ENCODE results near the gene ANP32E. TPM values are rescaled to one million over a fixed set of nuclear protein-coding genes. Genes with fewer than 3 reads are reported as not detected.
"Not testable (repeated sequence)": the region's sequence is repeated elsewhere in the genome, so short reads cannot be mapped to it uniquely, and the experiment has no call there.

ANP32E gene
- total and polyA plus RNA-seq, 2 experiments from 2014 or later: 14.4 to 55.2 TPM

- in situ Hi-C loops (cut with MboI): no loop called here
- no peak for DNase-seq
- TF ChIP-seq EZH2phosphoT487 (IDR thresholded peaks at IDR 0.05; ENCODE audit: insufficient read depth, low read depth) (no peak), EZH2 (IDR thresholded peaks at IDR 0.05; ENCODE audit: insufficient read depth, poor library complexity, severe bottlenecking) (no peak)
- Histone ChIP-seq H3K4me2 (ENCODE audit: unreplicated experiment) (no peak overlapping the region), H3K9me3 (ENCODE audit: low read depth) (no peaks in the 10 kb centered on the region), H3K9ac (no peak overlapping the region), H3K79me2 (ENCODE audit: insufficient read depth) (peaks cover 41% of the 10 kb centered on the region), H3K4me1 (ENCODE audit: insufficient read depth) (no peaks in the 10 kb centered on the region), H3K9me2 (ENCODE audit: insufficient read depth) (no peaks in the 10 kb centered on the region), H3K27me3 (replicated peaks; ENCODE audit: insufficient read depth) (no peaks in the 10 kb centered on the region), H4K20me1 (ENCODE audit: insufficient read depth) (no peaks in the 10 kb centered on the region), H3K4me3 (no peak overlapping the region), H3F3A (ENCODE audit: insufficient read depth) (no peaks in the 10 kb centered on the region), H3K27ac (no peak overlapping the region), H3K36me3 (ENCODE audit: low read depth) (peaks cover 25% of the 10 kb centered on the region), H2AFZ (no peak overlapping the region)
These were observed 8.7 kb downstream of the ANP32E start for GRCh38 chr1:150227228-150227627.

GRCh38 chr1:150226486-150226885 lies 9.4 kb downstream of the ANP32E start:
- H3K36me3 ChIP-seq (ENCODE audit: low read depth): peaks cover 25% of the 10 kb centered on the region
- 45 to 50% methylated on average over 2 of the region's 2 CpGs for WGBS, 2 experiments (ENCODE audit: low coverage in 1 of 2, low lambda C conversion rate in 2 of 2, missing lambda C conversion rate in 2 of 2)
- no peaks in the 10 kb centered on the region for H3K9me3 ChIP-seq (ENCODE audit: low read depth)
- peaks cover 33% of the 10 kb centered on the region for H3K79me2 ChIP-seq (ENCODE audit: insufficient read depth)
- no peak overlapping the region for H3K4me3 ChIP-seq
- H2AFZ ChIP-seq: no peak overlapping the region
- no peaks in the 10 kb centered on the region for H3F3A ChIP-seq (ENCODE audit: insufficient read depth)
- no peaks in the 10 kb centered on the region for H3K4me1 ChIP-seq (ENCODE audit: insufficient read depth)
- H3K4me2 ChIP-seq (ENCODE audit: unreplicated experiment): no peak overlapping the region
- H3K9ac ChIP-seq: no peak overlapping the region
- no peak for DNase-seq
- TF ChIP-seq EZH2phosphoT487 (IDR thresholded peaks at IDR 0.05; ENCODE audit: insufficient read depth, low read depth) (no peak), EZH2 (IDR thresholded peaks at IDR 0.05; ENCODE audit: insufficient read depth, poor library complexity, severe bottlenecking) (no peak)
- H3K27me3 ChIP-seq (replicated peaks; ENCODE audit: insufficient read depth): no peaks in the 10 kb centered on the region
- H4K20me1 ChIP-seq (ENCODE audit: insufficient read depth): no peaks in the 10 kb centered on the region
- in situ Hi-C loops (cut with MboI): no loop called here
- H3K27ac ChIP-seq: no peak overlapping the region
- no peaks in the 10 kb centered on the region for H3K9me2 ChIP-seq (ENCODE audit: insufficient read depth)

GRCh38 chr1:150225546-150225945 lies 10.4 kb downstream of the ANP32E start:
- Histone ChIP-seq H3K27me3 (replicated peaks; ENCODE audit: insufficient read depth) (no peaks in the 10 kb centered on the region), H4K20me1 (ENCODE audit: insufficient read depth) (no peaks in the 10 kb centered on the region), H3K4me1 (ENCODE audit: insufficient read depth) (no peaks in the 10 kb centered on the region), H3K36me3 (ENCODE audit: low read depth) (peaks cover 26% of the 10 kb centered on the region), H3K4me2 (ENCODE audit: unreplicated experiment) (no peak overlapping the region), H3K9me3 (ENCODE audit: low read depth) (no peaks in the 10 kb centered on the region), H3K79me2 (ENCODE audit: insufficient read depth) (peaks cover 24% of the 10 kb centered on the region), H3K4me3 (no peak overlapping the region), H3F3A (ENCODE audit: insufficient read depth) (no peaks in the 10 kb centered on the region), H3K9me2 (ENCODE audit: insufficient read depth) (no peaks in the 10 kb centered on the region), H3K27ac (no peak overlapping the region), H2AFZ (no peak overlapping the region), H3K9ac (no peak overlapping the region)
- TF ChIP-seq EZH2phosphoT487 (IDR thresholded peaks at IDR 0.05; ENCODE audit: insufficient read depth, low read depth) (no peak), EZH2 (IDR thresholded peaks at IDR 0.05; ENCODE audit: insufficient read depth, poor library complexity, severe bottlenecking) (no peak)
- WGBS, 2 experiments (ENCODE audit: low coverage in 1 of 2, low lambda C conversion rate in 2 of 2, missing lambda C conversion rate in 2 of 2): 100% methylated on average over 1 of the region's 1 CpG
- no peak for DNase-seq
- in situ Hi-C loops (cut with MboI): no loop called here

- H3K4me1 ChIP-seq (ENCODE audit: insufficient read depth): no peaks in the 10 kb centered on the region
- TF ChIP-seq EZH2phosphoT487 (IDR thresholded peaks at IDR 0.05; ENCODE audit: insufficient read depth, low read depth): no peak
- no peak for TF ChIP-seq EZH2 (IDR thresholded peaks at IDR 0.05; ENCODE audit: insufficient read depth, poor library complexity, severe bottlenecking)
- H3K9ac ChIP-seq: no peak overlapping the region
- H3F3A ChIP-seq (ENCODE audit: insufficient read depth): no peaks in the 10 kb centered on the region
- no peak for DNase-seq
- no peak overlapping the region for H3K4me3 ChIP-seq
- no peaks in the 10 kb centered on the region for H3K9me3 ChIP-seq (ENCODE audit: low read depth)
- peaks cover 30% of the 10 kb centered on the region for H3K36me3 ChIP-seq (ENCODE audit: low read depth)
- peaks cover 18% of the 10 kb centered on the region for H3K79me2 ChIP-seq (ENCODE audit: insufficient read depth)
- no peaks in the 10 kb centered on the region for H3K27me3 ChIP-seq (replicated peaks; ENCODE audit: insufficient read depth)
- no peaks in the 10 kb centered on the region for H3K9me2 ChIP-seq (ENCODE audit: insufficient read depth)
- no peaks in the 10 kb centered on the region for H4K20me1 ChIP-seq (ENCODE audit: insufficient read depth)
- WGBS, 2 experiments (ENCODE audit: low coverage in 1 of 2, low lambda C conversion rate in 2 of 2, missing lambda C conversion rate in 2 of 2): 95 to 100% methylated on average over 1 of the region's 1 CpG
- in situ Hi-C loops (cut with MboI): no loop called here
- H3K4me2 ChIP-seq (ENCODE audit: unreplicated experiment): no peak overlapping the region
- no peak overlapping the region for H3K27ac ChIP-seq
- no peak overlapping the region for H2AFZ ChIP-seq
These were observed 10.9 kb downstream of the ANP32E start for GRCh38 chr1:150224983-150225382.

- in situ Hi-C loops (cut with MboI): no loop called here
- TF ChIP-seq EZH2phosphoT487 (IDR thresholded peaks at IDR 0.05; ENCODE audit: insufficient read depth, low read depth) (no peak), EZH2 (IDR thresholded peaks at IDR 0.05; ENCODE audit: insufficient read depth, poor library complexity, severe bottlenecking) (no peak)
- no peaks in the 10 kb centered on the region for H4K20me1 ChIP-seq (ENCODE audit: insufficient read depth)
- no peak overlapping the region for H3K4me3 ChIP-seq
- H2AFZ ChIP-seq: no peak overlapping the region
- WGBS, 2 experiments (ENCODE audit: low coverage in 1 of 2, low lambda C conversion rate in 2 of 2, missing lambda C conversion rate in 2 of 2): 90 to 94% methylated on average over 2 of the region's 2 CpGs
- DNase-seq: peak; percentile 50
- H3K9ac ChIP-seq: no peak overlapping the region
- H3K4me2 ChIP-seq (ENCODE audit: unreplicated experiment): no peak overlapping the region
- no peaks in the 10 kb centered on the region for H3K79me2 ChIP-seq (ENCODE audit: insufficient read depth)
- no peaks in the 10 kb centered on the region for H3K9me2 ChIP-seq (ENCODE audit: insufficient read depth)
- no peaks in the 10 kb centered on the region for H3K9me3 ChIP-seq (ENCODE audit: low read depth)
- peaks cover 21% of the 10 kb centered on the region for H3K36me3 ChIP-seq (ENCODE audit: low read depth)
- H3K4me1 ChIP-seq (ENCODE audit: insufficient read depth): no peaks in the 10 kb centered on the region
- no peaks in the 10 kb centered on the region for H3F3A ChIP-seq (ENCODE audit: insufficient read depth)
- no peak overlapping the region for H3K27ac ChIP-seq
- H3K27me3 ChIP-seq (replicated peaks; ENCODE audit: insufficient read depth): no peaks in the 10 kb centered on the region
These were observed 14.4 kb downstream of the ANP32E start for GRCh38 chr1:150221552-150221951.

GRCh38 chr1:150215855-150216254 lies 20.1 kb downstream of the ANP32E start:
- not testable (repeated sequence) for H3K36me3 ChIP-seq (ENCODE audit: low read depth)

GRCh38 chr1:150214099-150214756 lies 21.7 kb downstream of the ANP32E start:
- Histone ChIP-seq H3K4me3 (peak overlapping the region; percentile 74), H3K9ac (peak overlapping the region; percentile 84), H3K4me2 (ENCODE audit: unreplicated experiment) (peak overlapping the region; percentile 78), H2AFZ (peak overlapping the region; percentile 88), H3K27ac (peak overlapping the region; percentile 81)
- H3K4me1 ChIP-seq (ENCODE audit: insufficient read depth); H3K79me2 ChIP-seq (ENCODE audit: insufficient read depth); H3K9me3 ChIP-seq (ENCODE audit: low read depth); H3K36me3 ChIP-seq (ENCODE audit: low read depth); H3K9me2 ChIP-seq (ENCODE audit: insufficient read depth); H4K20me1 ChIP-seq (ENCODE audit: insufficient read depth); H3F3A ChIP-seq (ENCODE audit: insufficient read depth); H3K27me3 ChIP-seq (replicated peaks; ENCODE audit: insufficient read depth); in situ Hi-C loops (cut with MboI): not testable (repeated sequence)
- WGBS, 2 experiments (ENCODE audit: low coverage in 1 of 2, low lambda C conversion rate in 2 of 2, missing lambda C conversion rate in 2 of 2): 52 to 59% methylated on average over 15 to 18 of the region's 18 CpGs
- DNase-seq: peak; percentile 32

More at GRCh38 chr1:150215855-150216254, 20.1 kb downstream of the ANP32E start:
- H3K4me3 ChIP-seq; H3K79me2 ChIP-seq (ENCODE audit: insufficient read depth); in situ Hi-C loops (cut with MboI); H3K27me3 ChIP-seq (replicated peaks; ENCODE audit: insufficient read depth); H3K9me3 ChIP-seq (ENCODE audit: low read depth); H3K4me1 ChIP-seq (ENCODE audit: insufficient read depth); H3K27ac ChIP-seq; H3K4me2 ChIP-seq (ENCODE audit: unreplicated experiment); H3K9me2 ChIP-seq (ENCODE audit: insufficient read depth); H2AFZ ChIP-seq; H4K20me1 ChIP-seq (ENCODE audit: insufficient read depth); DNase-seq; H3F3A ChIP-seq (ENCODE audit: insufficient read depth); H3K9ac ChIP-seq: not testable (repeated sequence)
- 99% methylated on average over 6 of the region's 6 CpGs for WGBS, 2 experiments (ENCODE audit: low coverage in 1 of 2, low lambda C conversion rate in 2 of 2, missing lambda C conversion rate in 2 of 2)
